Measurements from ENCODE around the gene NT5DC1.

DNA sequence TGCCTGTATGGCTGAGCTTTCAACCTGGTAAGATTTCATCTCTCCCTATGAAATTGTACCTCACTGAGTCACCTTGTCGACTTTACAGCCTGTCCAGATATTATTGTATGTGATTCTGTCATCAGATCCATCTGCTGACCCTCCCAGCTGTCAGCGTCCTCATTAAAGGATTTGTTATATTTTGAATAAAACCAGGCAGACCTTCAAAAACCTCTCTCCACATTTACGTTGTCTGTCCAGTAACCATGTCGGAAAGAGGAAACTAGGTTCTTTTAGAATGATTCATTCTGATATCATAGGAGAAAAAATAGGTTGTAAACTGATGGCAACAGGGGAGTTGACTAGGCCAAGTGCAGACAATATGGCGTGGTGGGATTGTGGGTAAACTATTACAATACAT lies 114.8 kb downstream of the NT5DC1 start:
- TF ChIP-seq, protein P1, sequence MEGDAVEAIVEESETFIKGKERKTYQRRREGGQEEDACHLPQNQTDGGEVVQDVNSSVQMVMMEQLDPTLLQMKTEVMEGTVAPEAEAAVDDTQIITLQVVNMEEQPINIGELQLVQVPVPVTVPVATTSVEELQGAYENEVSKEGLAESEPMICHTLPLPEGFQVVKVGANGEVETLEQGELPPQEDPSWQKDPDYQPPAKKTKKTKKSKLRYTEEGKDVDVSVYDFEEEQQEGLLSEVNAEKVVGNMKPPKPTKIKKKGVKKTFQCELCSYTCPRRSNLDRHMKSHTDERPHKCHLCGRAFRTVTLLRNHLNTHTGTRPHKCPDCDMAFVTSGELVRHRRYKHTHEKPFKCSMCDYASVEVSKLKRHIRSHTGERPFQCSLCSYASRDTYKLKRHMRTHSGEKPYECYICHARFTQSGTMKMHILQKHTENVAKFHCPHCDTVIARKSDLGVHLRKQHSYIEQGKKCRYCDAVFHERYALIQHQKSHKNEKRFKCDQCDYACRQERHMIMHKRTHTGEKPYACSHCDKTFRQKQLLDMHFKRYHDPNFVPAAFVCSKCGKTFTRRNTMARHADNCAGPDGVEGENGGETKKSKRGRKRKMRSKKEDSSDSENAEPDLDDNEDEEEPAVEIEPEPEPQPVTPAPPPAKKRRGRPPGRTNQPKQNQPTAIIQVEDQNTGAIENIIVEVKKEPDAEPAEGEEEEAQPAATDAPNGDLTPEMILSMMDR (IDR thresholded peaks at IDR 0.05) = no peak
- TF ChIP-seq POLR2A (IDR thresholded peaks at IDR 0.05) = no peak

All from body of pancreas (tissue), 4 donors.